ENCODE measurements around the gene AQR.
A peak's percentile ranks its signal among the peaks of the same experiment; 100 is the strongest.
"Not testable (repeated sequence)": the region's sequence is repeated elsewhere in the genome, so short reads cannot be mapped to it uniquely, and the experiment has no call there.

Gene AQR

DNA sequence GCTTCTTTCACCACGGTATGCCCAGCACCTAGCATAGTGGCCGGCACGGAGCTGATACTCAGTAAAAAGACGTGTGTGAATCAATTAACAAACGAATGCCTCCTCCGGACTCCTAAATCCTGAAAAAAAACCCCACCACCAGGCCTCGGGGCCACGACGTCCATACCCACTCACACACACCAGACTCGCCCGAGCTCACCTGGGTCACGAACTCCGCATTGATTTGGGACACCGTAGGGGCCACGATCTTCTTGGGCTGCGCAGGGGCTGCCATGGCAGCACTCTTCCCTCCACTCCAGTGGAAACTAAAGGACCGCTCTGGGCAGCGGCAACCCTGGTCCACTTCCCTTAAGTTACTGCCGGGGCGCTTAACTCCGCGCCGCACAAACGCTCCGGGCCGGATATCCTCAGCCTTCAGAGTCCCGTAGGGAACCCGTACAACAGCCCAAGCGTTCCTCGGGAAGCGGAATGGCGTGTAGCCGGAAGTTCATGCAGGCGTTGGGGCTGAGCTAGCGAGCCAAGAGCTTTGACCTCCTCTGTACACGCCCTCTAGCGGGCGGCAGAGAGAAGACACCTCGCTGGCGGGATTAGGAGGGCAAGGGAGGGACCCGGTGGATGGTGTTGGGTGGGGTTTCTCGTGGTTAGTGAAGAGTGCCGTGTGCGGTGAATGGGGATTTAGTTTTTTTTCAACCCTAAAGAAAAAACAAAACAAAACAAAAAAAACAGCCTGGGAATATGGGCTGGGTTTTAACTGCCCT is at the start of gene AQR:
Gene AQR, minus strand, starts transcription at position 403 of the 758 bp plus-strand sequence. Its CDS starts 129 bp downstream, at position 274.
- DNase-seq = peak; percentile 89 to 92

DNA sequence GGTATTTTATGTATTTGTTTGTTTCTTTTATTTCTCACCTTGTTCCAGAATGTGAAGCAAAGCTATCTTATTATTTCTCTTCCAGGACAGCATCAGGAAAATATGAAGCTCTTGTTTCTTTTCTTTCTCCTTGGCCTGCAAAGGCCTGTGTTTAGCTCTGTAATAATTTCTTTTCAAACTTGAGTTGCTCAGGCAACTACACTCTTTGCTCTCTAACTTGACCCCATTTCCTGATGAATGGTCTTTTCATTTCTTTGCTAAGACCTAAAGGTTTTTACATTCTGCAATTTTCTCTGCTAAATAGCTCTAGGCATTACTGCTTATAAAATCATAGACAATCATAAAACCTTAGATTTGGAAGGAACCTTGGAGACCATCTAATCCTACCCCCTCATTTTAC is 44.7 kb upstream of the AQR start:
- no peak for DNase-seq

DNA sequence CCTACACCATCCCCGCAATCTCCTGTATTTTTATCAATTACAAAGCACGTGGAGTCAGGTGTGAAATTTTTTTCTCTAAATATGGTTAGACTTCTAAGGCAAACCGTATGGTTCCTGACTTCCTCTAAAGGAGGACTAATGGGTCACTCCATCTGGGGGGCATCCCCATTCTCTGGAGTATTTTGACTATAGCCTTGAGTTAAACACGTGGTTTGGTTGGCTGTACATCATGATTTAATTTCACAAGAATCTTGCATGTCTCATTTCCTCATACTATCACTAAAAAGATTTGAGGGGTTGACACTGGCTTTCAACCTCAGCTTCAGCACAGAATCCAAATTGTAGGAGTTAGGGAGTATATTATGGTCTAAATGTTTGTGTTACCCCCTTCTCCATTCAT is 43.8 kb upstream of the AQR start:
- DNase-seq = no peak

DNA sequence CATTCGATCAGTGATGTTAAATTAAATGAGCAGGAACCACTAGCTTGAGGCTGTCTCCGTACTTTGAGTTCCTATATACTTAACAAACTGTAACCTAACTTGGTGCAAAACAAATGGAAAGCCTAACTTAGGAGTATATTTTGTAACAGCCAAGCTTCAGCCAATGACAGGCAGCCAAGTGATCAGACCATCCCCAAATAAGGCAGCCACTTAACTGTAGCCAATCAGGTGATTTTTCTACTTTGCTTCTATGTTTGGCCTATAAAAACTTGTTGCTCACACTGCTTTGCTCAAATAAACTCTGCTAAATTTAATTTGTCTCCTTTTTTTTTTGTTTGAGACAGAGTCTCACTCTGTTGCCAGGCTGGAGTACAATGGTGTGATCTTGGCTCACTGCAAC is 37.9 kb upstream of the AQR start:
- no peak for DNase-seq

DNA sequence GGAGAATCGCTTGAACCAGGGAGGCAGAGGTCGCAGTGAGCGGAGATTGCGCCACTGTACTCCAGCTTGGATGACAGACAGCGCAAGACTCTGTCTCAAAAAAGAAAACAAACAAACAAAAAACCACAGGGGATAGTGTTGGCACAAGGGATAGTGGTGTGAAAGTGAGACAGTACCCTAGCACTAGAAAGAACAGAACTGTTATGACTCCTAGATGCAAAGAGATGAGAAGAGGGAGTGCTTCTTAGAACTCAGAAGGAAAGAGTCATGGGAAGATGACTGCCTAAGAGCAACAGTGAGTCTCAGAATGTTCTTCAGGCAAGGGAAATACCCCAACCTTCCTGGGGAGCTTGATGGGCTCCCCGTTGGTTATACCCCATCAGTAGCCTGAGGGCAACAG is 36.4 kb upstream of the AQR start:
- no peak for DNase-seq

DNA sequence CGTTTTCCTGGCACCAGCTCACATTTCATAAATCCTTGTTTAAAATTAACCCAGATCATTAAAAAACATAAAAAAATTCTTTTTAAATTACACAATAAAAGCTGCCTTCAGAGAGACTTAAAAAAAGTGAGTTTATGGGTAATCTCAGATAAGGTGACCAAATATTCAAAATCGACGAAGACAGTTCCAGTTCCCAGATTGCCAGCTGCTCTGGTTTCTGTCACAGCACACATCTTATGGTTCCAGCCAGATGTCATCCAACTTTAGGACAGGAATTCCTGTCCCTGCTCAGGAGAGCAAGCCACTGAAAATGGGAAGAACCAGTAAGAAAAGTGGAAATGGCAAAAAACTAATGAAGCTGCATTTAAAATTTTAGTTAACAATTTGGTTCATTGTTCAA is 34.4 kb upstream of the AQR start:
- no peak for DNase-seq

DNA sequence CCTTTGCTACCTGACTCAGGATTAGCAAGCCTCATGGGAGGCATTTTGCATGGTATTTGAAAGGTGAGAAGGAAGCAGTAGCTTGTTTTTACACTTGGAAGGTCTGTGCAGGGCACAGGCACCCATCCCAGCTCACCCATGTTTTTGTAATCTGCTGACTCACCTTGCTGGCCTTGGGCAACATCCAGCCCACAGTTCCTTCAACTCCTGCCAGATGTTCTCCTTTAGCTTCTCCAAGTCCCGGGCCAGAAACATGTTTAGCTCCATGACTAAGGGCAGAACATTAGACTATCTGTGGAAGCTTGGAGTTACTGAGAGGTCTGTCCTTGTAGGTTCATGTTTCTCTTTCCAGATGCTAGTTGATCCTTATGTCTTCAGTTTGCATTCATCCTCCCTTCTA is 31.0 kb upstream of the AQR start:
- no peak for DNase-seq

DNA sequence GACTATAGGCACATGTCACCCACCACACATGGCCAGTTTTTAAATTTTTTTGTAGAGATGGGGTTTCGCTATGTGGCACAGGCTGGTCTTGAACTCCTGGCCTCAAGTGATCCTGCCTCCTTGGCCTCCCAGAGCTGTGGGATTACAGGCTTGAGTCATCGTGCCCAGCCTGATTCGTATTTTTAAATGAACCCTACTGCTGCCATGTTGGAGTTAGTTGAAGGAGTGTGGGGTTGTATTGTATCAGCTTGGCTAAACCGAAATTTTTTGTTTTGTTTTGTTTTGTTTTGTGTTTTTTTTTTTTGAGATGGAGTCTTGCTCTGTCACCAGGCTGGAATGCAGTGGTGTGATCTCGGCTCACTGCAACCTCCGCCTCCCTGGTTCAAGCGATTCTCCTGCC is 30.4 kb upstream of the AQR start:
- no peak for DNase-seq

DNA sequence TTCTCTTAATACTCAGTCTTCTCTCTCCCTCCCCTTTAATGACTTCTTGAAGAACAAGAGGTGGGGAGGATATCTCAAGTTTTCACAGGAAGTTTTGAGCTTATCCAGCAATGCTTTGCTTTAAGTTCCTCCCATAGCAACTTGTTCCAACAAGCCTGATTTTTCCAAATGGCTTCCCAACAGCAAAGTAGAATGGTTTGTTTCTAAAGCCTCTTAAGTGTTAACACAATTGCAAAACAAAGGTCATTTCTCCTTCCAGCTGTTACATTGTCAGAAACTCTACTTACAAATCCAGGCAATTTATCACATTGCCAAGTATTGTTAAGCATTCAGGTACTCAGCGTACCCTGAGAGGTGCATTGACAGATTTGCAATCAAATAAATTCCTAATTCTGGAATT is 25.4 kb upstream of the AQR start:
- DNase-seq = no peak

DNA sequence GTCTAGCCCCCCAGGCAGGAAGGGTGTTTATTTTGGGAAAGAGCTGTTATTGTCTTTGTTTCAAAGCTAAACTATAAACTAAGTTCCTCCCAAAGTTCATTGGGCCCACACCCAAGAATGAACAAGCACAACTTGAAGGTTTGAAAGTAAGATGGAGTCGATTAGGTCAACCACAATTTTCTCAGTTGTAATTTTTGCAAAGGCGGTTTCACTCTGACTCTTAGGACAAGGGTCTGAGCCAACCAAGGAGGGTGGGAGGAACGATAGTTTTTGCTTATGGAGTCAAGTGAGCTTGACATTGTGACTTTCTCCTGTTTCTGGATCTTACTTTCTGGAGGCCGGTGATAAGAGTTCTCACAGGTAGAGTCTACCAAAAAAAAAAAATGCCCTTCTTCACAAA is 24.3 kb upstream of the AQR start:
- DNase-seq = no peak

DNA sequence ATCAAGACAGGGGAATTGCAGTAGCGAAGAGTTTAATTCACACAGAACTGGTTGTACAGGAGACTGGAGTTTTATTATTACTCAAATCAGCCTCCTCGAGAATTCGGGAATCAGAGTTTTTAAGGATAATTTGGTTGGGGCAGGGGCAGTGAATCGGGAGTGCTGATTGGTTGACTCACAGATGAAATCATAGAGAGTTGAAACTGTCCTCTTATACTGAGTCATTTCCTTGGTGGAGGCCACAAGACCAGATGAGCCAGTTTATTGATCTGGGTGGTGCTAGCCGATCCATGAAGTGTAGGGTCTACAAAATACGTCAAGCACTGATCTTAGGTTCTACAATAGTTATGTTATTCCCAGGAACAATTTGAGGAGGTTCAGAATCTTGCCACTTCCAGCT is 23.9 kb upstream of the AQR start:
- DNase-seq = no peak

DNA sequence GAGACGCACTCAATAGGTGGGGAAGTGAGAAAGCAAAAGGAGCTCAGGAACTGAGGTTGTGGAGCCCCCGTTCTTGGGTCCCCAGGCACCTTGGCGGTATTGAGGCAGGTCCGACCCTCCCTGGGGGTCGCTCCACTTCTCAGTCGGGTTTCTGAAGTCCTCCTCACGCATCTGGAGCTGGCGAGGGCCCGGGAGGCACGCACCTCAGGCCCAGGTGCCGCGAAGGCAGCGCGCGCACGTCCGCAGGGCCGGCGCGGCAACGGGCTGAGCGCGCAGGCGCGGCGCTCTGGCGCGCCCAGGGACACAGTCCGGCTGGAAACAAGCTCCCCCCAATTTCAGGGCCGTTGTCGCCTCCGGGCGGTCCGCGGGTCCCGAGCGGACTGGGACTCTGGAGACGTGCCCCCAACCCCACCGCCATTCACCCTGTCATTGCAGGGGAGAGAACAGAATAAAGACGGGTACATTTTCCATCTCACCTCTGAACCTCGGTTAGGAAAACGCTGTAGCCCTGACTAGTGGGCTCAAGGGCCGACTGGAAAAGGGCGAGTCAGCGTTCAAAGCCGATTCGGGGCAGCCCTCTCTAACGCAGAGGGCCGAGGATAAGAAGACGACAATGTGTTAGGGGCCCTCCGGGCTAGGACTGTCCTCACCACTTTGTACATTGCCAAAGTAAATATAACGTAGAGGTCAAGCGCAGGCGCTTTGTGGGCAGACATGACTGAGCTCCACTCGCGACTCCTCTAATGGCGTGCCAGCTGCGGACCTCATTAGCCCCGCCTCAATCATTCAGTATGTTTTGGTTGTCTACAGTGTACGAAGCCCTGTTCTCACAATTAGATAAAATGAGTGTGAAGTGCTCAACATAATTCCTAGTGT is 18.7 kb upstream of the AQR start, which contains the start of gene ZNF770:
Gene ZNF770, minus strand, starts transcription at position 261 of the 876 bp plus-strand sequence. CDS start 4,853 bp downstream, outside the sequence.
- peak; percentile 81 to 85 for DNase-seq

DNA sequence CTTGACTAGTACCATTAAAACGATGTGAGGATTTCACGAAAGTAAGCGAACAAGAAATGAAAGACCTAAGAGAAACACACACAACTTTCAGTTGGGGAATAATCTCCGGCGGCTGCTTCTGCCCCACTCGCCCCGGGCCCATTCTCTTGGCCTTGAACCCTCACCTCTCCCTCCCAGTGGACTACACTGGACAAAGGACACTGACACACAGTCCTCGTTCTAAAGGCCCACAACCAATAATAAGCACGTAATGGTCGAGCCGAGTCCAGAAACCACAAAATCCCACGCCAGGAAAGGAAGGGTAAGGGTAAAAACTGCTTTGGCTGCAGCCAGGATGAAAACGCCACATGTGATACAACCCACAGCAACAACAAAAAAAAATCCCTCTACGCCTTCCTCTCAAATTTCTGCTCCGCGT is 18.1 kb upstream of the AQR start:
- peak; percentile 7 to 22 for DNase-seq

DNA sequence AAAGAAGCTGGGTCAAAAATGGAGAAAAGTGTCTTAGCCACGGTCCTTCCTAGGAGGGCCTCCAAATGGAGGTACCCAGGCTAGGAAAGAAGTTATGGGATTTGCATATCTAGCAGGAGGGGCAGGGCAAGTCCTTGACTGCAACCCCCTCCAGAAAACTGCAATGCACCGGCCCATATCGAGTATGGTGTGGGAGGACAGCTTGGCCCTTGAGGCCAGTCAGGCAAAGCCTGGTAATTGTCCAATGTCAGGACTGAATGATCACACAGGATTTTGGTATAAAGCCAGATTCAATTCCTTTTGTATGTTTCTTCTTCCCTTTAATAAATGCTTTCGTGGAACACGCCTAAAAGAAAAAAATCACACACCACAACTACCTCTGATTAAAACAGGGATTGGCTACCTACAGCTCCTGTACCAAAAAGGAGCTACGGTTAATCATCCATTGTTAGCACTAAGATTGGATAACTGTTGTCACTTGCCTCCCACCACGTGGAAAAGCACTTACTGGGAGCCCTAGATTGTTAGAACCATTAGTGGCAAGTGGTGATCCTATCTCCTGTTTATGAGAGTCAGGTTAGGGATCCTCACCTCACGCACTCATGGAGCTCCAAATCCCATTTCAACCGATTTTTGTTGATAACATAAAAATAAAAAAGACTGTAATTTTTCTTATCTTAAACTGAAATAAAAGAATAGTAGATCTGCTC is 17.4 kb upstream of the AQR start:
- DNase-seq = no peak

DNA sequence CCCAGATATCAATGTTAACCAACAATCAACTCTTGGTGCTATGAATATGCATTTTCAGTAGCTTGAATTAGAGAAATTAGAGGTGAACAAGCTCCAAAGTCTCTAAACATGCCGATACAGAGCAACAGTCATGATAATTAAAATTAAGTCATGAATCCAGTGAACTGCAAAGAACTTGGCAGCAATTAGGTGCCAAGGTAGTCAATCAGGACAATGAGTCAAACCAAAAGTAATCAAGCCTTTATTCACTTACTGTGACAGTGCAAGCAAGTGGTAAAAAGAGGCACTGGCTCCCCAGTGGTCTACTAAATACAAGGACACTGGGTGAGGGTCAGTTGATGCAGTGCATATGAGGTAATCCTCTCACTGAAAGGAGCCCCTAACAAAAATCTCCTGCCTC is 16.8 kb upstream of the AQR start:
- DNase-seq = no peak

DNA sequence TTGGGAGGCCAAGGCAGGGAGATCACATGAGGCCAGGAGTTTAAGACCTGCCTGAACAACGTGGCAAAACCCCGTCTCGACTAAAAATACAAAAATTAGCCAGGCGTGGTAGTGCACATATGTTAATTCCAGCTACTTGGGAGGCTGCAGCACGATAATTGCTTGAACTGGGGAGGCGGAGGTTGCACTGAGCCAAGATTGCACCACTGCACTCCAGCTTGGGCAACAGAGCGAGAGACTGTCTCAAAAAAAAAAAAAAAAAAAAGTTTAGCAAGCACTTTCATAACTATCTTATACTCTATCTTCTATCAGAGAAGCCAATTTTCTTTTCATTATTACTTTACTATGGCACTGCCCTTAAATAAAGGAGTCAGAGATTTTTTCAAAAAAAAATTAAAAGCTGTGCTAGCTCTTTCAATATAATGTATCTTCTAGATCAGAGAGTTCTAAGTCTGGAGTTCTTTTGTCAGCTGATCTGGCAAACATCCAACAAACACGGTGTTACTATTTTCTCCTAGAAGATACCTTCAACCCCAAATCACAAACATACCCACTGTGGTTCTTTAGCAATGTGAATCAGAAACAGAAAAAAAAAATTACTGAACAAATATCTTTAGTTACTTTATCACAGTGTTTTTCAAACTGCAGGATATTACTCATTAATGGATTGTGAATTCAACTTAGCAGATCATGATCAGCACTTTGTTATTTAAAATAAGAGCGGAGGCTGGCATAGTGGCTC is 15.5 kb upstream of the AQR start:
- no peak for DNase-seq

DNA sequence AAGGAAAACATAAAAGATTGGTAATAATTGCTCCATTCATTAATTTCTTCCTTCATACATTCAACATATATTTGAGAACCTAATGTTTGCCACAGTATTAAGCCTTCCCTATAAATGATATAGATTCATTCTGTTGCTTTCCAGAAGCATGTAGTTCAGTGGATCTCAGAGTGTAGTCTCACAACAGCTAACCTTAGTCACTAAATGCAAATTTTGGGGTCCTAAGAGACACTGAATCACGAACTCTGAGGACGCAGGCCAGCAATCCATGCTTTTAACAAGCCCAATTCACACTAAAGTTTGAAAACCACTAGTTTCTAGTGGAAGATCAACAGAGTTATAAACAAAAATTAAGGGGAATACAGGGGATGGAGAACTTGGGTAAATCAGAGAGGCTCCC is 7.2 kb upstream of the AQR start:
- DNase-seq = no peak

DNA sequence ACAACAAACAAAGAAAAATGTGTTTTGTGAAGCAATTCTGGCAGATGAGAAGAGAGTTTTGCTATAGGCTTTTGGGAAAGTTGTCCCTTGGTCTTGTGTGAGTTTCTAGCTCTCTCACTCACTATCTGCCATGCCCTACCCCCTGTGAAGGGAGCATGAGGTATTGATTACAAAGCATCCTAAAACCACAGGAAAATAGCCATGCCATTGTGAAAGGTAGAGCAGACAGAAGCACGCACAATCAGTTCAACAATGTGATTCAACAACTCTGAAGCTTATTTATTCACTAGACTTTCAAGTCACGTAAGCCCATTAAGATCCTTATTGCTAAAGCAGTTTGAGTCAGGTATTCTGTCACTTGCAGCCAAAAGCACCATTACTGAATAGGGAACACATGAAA is 6.5 kb upstream of the AQR start:
- no peak for DNase-seq

DNA sequence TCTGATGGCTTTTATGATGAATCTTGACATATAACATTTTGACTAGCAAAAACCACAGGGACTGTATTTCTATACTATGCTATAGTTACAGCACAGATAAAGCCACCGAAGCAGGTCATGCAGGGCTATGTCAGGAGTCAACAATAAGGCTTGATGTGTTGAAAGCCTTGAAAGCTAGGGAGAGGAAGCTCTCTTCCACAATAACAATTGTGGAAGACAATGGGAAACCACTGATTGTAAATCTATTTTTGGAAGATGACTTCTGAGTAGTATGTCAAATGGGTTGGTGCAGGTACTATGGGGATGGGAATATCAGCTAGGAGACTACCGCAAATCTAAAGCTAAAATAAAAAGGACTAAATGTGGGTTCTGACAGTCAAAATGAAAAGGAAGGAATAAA is 4.0 kb upstream of the AQR start:
- DNase-seq = no peak

DNA sequence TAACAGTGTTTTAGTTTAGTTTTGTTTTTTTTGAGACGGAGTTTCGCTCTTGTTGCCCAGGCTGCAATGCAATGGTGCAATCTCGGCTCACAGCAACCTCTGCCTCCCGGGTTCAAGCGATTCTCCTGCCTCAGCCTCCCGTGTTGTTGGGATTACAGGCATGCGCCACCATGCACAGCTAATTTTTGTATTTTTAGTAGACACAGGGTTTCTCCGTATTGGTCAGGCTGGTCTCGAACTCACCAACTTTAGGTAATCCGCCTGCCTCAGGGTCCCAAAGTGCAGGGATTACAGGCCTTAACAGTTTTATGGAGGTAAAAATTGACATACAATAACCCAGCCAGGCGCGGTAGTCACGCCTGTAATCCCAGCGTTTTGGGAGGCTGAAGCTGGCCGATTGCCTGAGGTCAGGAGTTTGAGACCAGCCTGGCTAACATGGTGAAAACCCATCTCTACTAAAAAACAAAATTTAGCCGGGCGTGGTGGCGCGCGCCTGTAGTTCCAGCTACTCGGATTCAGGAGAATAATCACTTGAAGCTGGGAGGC is 629 bp upstream of the AQR start:
- DNase-seq = not testable (repeated sequence)

DNA sequence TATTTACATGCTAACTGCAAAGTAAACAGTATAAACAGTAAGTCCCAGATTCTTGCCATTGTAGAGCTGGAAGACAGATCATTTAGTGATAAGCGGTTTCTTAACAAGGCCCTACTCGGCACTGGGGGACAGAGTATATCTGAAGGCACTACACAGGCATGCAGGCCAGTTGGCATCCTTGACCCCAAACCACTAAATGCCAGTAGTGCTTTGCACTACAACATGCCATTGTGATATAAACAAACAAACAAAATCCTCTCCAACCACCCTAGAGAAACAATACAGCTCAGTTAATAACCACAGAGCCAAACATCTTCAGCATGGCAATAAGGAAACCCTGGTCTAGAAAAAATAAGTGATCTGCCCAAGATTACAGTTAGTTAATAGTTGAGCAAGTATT is 5.3 kb downstream of the AQR start:
- no peak for DNase-seq

DNA sequence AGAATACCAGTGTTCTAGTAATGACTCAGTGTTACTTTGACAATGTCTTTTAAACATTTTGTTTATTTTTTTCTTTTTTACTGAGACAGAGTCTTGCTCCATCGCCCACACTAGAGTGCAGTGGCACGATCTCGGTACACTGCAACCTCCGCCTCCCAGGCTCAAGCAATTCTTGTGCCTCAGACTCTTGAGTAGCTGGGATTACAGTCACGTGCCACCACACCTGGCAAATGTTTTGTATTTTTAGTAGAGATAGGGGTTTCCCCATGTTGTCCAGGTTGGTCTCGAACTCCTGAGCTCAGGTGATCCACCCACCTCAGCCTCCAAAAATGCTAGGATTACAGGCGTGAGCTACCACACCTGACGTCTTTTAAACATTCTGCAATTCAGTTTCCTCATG is 15.7 kb downstream of the AQR start:
- no peak for DNase-seq

DNA sequence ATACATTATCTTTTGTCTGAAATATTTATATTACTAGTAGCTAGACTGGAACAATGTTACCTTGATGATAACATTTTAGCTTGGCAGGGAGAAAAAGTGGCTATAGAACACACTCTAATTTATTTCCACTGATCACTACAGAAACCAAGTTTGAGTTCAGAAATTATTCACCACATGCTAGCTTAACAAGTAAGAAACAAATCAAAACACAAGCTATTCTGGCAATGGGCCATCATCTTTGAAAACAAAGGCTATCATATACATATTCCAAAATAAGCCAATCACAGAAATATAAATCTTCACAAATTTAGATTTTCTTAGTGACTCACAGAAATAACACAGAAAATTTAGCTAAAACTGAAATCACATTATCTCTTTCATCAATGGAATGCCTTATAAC is 17.1 kb downstream of the AQR start:
- DNase-seq = no peak
